Skin epidermis (tissue), 12 donors: ENCODE measurements around the gene TMEM141.
"Not testable (repeated sequence)": the region's sequence is repeated elsewhere in the genome, so short reads cannot be mapped to it uniquely, and the experiment has no call there.

ENCODE experiments used
- H3K27ac ChIP-seq, 21 experiments: fragments of 200-600 bp; sonication (generic) in 11 of 21; one replicate each; pipeline ENCODE4 v1.5.0; 2020; ENCODE audit warnings: mild to moderate bottlenecking in 3 of 21, inconsistent platforms in 2 of 21, moderate library complexity in 2 of 21
- H3K4me3 ChIP-seq, 7 experiments: fragments of 200-600 bp; sonication (generic) in 2 of 7; one replicate each; pipeline ENCODE4 v1.5.0; 2020; ENCODE audit warnings: inconsistent platforms in 2 of 7, mild to moderate bottlenecking in 2 of 7, moderate library complexity in 1 of 7

Gene TMEM141

DNA sequence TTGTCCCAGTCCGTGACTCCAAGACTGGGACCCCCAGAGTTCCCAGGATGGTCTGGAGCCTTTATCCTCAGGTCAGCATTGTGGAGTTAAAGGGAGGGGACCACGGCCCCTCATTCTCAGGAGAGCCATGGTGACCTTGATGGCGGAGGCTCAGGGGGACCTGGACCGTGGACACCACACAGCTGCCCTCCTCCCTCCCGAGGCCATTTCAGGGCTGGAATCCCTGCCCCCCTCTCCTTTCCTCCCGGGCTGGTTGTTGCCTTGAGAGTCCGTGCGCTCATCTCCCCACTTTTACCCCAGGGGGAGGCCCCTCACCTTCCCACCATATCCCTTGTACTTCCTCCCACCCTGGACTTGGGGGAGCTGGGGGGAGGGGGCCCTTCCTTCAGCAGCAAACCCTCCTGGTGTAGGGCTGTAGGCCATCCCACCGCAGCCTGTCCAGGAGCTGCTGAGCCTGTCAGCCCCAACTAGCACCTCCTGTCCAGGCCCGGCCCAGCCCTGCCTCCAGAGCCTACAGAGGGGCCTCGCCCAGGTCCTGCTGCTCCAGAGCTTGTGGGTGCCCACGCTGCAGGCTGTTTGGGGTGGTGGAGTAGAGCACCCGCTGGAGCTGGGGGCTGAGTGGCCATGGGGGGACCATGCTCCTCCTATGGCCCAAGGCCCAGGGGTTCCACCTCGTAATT lies 36.8 kb downstream of the TMEM141 start:
- no peak overlapping the region for H3K4me3 ChIP-seq
- H3K27ac ChIP-seq = no peak overlapping the region

DNA sequence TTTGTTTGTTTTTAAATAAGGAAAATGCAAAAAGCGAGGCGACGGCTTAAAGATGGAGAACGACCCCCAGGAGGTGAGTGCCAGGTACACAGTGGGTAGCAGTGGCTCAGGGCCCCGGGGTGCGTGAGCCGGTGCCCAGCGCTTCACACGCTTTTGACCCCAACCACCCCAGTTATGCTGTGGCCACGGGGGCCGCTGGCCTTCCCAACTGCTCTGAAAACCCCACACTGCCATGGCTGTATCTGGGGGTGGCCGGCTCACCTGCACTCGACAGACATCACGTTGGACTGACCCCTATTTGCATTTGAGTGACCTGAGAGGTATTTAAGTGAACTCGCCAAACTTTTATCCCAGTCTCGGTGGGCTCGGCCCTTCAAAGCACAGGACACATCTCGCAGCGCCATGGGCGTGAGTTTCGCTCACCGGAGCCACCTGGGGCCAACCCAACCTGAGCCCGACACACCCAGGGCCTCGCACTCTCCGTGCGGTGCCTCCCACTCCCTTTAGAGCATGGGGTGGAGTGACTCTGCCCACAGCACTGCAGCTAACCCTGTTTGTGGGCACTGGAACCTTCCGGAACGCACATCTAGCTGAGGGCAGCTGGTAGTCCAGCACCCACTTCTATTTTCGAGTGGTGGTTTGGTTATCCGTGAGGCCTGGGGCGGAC lies 37.5 kb downstream of the TMEM141 start:
- H3K4me3 ChIP-seq = no peak overlapping the region
- H3K27ac ChIP-seq = no peak overlapping the region

DNA sequence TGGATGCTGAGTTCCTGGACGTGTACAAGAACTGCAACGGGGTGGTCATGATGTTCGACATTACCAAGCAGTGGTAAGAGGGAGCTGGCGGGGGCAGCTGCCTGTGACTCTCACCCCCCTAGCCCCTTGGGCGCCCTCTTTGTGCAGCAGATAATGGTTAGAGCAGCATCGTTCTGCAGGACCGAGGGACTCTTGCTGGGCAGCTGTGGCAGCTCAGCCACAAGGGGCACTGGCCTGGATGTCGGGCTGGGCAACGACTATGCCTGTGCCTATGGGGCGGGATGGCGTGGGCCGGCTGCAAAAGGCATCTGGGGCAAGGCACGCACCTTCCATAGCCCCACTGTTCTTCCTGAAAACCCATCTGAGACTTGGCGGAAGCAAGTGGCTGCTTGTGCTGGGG lies 38.3 kb downstream of the TMEM141 start:
- Histone ChIP-seq H3K27ac (no peak overlapping the region), H3K4me3 (no peak overlapping the region)

DNA sequence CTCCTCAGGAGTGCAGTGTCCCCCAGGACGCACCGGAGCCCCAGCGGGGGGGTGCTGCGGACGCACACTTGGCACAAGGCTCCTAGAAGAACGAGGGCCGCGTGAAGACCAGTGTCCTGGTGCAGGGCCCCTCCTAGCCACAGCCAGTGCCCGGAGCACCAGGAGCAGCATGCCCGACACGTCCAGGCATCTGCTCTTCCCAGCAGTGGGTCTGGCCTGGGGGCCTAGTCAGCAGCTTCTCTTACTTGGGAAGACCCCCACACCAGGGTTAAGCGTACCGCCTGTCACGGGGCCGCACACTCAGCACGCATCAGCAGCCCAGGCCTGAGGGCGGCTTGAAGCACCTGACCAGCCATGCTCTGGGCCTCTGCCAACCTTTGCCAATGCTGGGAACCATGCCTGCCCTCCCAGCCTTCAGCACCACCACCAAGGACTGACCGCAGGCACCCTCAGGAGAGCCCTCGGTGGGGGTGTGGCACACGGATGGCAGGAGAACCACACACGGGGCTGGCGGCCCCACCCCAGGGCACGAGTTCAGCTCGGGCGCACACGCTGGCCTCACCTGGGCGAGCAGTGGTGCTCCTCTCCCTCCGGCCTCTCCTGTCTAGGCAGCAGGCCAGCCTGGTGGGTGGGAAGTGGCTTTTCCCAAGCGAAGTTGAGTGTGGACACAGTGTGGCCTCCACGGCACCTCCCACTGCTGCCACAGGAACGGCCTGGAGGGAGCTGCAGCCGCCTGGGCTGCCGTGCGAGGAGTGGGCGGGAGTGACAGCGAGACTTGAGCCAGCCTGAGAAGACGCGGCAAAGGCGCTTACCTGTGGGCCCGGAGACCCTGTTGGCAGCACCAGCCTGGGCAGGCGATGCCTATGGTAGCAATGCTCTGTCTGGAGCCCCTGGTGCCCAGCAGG lies 39.1 kb downstream of the TMEM141 start:
- no peak overlapping the region for H3K27ac ChIP-seq
- H3K4me3 ChIP-seq = no peak overlapping the region

DNA sequence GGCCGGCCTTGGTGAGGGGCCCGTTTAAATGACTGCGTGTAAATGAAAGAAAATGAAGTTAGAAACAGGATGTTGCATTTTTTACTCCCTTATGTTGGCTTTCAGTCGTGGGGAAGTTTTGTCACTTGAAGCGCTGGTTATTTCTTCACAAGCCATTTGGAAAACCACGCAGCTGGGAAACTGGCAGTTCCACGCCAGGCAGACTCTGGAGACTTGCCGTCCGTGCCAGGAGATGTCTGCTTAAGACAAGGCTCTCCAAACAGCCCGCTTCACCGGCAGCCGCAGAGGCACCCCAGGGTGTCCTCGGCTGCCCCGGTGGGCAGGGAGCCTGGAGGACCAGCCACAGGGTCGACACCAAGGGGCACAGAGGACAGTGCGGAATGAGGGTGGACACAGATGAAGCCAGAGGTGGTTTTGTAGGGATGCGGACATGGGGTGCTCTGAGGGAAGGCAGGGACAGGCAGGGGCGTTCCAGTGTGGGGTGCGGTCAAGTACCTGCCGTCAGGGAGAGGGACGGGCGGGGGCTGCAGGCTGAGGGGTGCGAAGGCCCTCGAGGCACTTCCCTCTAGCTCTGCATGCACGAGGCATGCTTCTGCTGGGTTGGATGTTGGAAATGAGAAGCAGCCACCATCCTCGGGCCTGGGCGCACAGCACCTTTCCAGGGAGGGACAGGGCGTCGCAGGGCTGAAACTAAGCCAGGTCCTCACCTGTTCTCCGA lies 40.0 kb downstream of the TMEM141 start:
- Histone ChIP-seq H3K27ac (no peak overlapping the region), H3K4me3 (no peak overlapping the region)

DNA sequence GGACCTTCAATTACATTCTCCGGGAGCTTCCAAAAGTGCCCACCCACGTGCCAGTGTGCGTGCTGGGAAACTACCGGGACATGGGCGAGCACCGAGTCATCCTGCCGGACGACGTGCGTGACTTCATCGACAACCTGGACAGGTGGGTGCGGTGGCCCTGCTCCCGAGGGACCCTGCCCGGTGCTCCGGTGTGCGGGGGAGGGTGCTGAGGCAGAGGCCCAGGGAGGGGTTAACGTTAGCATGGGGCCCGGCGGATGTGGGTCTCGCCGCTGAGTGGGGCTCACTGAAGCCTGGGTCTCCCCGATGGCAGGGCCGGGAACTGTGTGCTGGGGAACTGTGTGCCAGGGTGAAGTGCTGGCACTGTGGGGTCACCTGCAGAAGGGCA lies 40.6 kb downstream of the TMEM141 start:
- H3K4me3 ChIP-seq = no peak overlapping the region
- no peak overlapping the region for H3K27ac ChIP-seq

DNA sequence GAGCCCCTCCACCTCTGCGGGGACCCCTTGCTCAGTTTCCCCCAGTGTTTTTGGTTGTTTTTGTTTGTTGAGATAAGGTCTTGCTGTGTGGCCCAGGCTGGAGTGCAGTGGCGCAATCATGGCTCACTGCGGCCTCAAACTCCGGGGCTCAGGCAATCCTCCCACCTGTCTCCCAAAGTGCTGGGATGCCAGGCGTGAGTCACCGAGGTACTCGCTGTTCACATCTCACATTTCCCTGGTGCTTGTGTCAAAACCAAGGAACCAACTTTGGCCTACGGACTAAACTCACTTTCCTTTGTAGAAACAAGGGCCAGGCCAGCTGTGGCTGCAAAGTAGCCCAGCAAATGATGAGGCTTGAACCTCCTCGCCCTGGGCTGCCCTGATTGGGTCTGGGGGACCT lies 41.4 kb downstream of the TMEM141 start:
- Histone ChIP-seq H3K27ac (no peak overlapping the region), H3K4me3 (no peak overlapping the region)

DNA sequence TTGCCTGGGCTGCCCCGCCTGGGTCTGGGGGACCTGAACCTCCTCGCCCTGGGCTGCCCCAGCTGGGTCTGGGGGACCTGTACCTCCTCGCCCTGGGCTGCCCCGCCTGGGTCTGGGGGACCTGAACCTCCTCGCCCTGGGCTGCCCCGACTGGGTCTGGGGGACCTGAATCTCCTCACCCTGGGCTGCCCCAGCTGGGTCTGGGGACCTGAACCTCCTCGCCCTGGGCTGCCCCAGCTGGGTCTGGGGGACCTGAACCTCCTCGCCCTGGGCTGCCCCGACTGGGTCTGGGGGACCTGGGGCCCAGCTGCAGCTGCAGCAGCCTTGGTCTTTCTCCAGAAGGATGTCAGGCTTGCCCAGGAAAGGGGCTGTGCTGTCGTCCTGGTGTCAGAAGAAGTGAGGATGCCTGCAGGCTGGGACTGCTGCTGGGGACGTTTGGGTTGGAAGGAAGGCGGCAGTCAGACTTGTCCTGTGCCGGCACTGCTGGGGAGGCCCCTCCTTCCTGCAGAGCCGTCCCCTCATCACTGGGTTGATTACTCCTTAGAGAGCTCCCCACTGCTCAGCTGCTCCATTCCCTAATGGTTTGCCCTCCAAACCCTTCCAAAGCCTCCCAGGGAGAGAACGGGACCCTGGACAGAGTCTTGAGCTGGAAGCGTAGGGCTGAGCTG lies 42.4 kb downstream of the TMEM141 start:
- H3K27ac ChIP-seq, H3K4me3 ChIP-seq: not testable (repeated sequence)

DNA sequence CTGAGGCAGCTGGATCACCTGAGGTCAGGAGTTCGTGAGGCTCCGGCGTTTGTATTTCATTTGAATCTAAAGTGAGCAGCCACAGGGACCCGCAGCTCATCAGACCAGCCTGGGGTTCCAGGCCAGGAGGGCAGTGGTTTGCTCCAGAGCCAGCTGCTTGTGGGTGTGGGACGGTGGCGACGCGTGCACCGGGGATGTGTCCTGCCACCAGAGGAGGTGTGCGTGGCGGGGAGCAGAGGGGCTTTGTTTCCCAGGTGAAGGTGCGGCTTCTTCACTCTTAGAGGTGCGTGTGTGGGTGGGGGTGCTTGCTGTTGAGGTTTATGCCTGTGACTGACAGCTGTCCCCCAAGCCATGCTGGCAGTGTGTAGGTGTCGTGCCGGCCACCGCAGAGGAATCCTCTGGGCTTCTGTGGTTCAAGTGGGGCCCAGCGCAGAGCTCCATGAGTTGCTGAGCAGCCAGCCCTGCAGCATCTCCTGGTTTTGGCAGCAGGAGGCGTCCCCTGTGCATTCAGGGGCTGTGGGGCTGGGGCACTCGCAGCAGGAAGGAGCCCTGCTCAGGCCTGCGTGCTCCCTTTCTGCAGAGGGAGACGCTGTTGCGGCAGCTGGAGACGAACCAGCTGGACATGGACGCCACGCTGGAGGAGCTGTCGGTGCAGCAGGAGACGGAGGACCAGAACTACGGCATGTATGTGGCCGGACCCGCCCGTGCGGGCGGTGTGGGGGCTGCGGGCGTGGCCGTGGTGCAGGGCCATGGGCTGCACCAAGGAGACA lies 44.2 kb downstream of the TMEM141 start:
- Histone ChIP-seq H3K4me3 (no peak overlapping the region), H3K27ac (no peak overlapping the region)

DNA sequence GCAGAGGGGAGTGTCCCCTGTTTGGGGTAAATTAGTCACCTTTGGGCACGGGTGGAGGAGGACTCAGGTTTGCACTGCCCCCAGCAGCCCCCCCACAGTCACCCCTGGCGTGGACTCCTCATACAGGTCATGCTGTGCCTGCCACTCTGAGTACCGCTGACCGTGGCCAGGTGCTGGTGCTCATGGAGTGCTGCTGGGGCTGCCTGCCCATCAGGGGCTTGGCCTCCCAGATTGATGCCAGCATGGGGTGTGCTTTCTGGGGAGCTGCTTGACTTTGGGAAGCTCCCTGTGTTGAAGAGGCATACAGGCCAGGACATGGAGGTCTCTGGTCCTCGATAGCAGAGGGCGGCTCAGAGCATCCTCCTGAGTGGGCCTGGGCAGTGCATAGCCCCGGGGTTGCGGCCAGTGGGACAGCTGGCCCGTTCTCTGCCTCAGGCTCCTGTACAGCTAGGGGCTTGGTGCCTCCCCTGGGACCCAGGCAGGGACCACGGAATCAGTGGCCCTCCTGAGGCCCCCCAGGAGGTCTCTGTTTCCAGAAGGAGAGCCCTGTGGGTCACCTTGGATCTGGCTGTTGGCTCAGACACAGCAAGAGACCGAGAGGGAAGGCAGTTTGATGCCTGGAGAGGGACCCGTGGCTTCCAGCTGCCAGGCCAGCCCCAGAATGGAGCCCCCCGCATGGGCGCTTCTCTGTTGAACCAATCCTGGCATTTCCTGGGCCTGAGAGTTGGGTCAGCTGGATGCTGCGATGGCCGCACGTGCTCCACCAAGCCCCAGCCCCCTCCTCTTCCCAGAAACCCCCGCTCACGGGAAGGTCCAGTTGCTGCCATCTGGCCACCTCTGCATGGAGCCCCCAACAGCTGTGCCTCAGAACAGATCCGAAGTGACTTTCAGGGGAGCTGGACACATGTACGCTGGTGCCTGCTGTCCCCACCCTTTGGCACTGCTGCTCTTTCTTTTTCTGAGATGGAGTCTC lies 45.1 kb downstream of the TMEM141 start:
- no peak overlapping the region for H3K27ac ChIP-seq
- no peak overlapping the region for H3K4me3 ChIP-seq

DNA sequence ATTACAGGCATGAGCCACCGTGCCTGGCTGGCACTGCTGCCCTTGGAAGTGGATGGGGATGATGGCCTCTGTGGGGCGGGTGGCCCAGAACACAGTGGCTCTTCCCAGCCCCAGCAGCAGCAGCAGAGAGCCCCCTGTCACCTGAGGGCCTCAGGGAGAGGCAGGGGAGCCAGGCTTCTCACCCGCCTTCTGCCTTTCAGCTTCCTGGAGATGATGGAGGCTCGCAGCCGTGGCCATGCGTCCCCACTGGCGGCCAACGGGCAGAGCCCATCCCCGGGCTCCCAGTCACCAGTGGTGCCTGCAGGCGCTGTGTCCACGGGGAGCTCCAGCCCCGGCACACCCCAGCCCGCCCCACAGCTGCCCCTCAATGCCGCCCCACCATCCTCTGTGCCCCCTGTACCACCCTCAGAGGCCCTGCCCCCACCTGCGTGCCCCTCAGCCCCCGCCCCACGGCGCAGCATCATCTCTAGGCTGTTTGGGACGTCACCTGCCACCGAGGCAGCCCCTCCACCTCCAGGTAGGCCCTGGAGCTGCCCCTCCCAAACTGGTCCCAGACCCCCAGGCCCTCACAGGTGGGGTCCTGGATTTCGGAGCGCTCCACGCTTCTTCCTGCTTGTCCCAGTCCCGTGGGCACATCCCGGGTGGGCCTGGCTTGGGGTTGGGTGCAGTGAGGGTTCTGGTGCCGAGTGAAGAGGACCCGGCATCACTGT lies 46.2 kb downstream of the TMEM141 start:
- H3K27ac ChIP-seq = no peak overlapping the region
- H3K4me3 ChIP-seq = no peak overlapping the region

DNA sequence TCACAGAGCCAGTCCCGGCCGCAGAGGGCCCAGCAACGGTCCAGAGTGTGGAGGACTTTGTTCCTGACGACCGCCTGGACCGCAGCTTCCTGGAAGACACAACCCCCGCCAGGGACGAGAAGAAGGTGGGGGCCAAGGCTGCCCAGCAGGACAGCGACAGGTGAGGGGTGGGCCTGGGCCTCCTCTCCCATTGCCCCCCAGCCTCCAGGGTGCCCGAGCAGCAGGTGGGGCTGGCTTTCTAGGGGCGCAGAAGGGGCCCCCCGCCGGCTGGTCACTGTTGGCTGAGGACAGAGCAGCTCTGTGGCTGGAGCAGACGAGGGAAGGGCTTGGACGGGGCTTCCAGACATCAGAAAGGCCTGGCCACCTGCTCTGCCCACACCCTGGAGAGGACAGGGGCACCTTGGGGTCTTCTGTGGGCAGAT lies 46.7 kb downstream of the TMEM141 start:
- not testable (repeated sequence) for H3K27ac ChIP-seq

DNA sequence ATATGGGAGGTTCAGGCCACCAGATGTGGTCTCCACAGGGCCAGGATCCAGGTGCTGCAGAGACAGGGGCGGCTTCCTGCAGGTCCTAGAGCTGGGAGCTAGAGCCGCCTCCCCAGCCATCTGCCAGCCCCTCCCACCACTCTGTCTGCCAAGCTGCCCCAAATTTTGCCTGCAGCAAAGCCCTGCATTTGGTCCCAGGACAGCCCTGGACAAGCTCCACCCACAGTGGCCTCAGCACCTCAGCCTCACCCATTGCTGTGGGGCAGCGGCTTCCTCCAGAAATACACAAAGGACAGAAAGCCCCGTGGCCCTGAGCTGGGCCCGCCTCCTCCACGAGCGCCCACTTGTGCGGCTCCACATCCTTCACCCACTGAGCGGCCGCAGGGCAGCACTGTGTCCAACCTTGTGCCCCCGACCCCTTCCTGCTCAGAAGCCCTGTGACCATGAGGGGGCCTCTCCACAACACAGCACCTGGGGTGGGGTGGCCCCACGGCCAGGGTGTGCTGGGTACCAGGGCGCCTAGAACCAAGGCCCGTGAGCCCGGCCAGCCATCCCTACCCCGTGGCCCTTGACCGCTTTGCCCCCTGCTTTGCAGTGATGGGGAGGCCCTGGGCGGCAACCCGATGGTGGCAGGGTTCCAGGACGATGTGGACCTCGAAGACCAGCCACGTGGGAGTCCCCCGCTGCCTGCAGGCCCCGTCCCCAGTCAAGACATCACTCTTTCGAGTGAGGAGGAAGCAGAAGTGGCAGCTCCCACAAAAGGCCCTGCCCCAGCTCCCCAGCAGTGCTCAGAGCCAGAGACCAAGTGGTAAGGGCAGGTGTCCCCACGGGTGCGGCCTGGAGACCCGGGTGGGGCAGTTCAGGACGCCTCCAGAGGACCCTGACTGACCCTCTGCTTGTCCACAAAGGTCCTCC lies 47.4 kb downstream of the TMEM141 start:
- Histone ChIP-seq H3K27ac (no peak overlapping the region), H3K4me3 (no peak overlapping the region)

More for the DNA sequence above, 46.7 kb downstream of the TMEM141 start:
- H3K4me3 ChIP-seq = not testable (repeated sequence)

DNA sequence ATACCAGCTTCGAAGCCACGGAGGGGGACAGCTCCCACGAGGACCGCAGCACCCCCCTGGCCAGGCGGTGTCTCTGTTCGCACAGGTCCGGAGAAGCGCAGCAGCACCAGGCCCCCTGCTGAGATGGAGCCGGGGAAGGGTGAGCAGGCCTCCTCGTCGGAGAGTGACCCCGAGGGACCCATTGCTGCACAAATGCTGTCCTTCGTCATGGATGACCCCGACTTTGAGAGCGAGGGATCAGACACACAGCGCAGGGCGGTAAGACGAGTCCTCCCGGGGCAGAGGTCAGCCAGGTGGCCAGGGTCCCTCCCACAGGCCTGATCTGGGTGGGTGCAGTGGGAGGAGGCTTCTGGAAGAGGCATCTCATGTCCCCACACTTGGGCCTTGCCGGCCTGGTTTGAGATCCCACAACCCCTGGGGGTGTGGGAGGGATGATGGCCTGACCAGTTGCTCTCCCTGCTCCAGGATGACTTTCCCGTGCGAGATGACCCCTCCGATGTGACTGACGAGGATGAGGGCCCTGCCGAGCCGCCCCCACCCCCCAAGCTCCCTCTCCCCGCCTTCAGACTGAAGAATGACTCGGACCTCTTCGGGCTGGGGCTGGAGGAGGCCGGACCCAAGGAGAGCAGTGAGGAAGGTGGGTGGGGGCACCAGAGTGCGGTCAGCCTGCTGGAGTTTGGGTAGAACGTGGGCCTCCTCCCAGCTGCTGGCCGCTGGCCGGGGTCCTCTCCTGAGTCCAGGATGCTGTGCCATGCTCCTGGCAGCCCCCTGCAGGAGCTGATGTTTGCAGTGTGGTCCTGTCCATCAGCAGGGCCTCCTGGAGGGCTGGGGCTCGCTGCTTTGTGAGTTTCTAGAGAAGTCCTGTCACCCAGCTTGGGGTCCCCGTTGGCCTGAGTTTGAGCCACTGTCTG lies 48.3 kb downstream of the TMEM141 start:
- H3K27ac ChIP-seq = no peak overlapping the region
- no peak overlapping the region for H3K4me3 ChIP-seq
